HUES48 (cell line): ENCODE measurements around the gene NR2C2.

Experiments
- H3K27ac ChIP-seq: one replicate; pipeline ENCODE4 v1.7.0; 2013; ENCODE audit warnings: low read depth, low read length, inconsistent platforms
- H3K27me3 ChIP-seq: 2 replicates; pipeline ENCODE4 v1.6.1; 2013; ENCODE audit warnings: mild to moderate bottlenecking, low read length; ENCODE audit not compliant: control insufficient read depth, insufficient read depth
- H3K36me3 ChIP-seq: 2 replicates; pipeline ENCODE4 v1.6.1; 2013; ENCODE audit warnings: low read length; ENCODE audit not compliant: control insufficient read depth, insufficient read depth
- H3K4me1 ChIP-seq: 2 replicates; pipeline ENCODE4 v1.6.1; 2013; ENCODE audit warnings: mild to moderate bottlenecking, low read length; ENCODE audit not compliant: control insufficient read depth, insufficient read depth
- H3K4me3 ChIP-seq: 2 replicates; pipeline ENCODE4 v1.5.1; 2013; ENCODE audit warnings: mild to moderate bottlenecking, low read depth, low read length
- H3K9ac ChIP-seq: 2 replicates; pipeline ENCODE4 v1.6.1; 2013; ENCODE audit warnings: mild to moderate bottlenecking, low read depth, low read length, moderate library complexity
- H3K9me3 ChIP-seq: 2 replicates; pipeline ENCODE4 v1.6.1; 2013; ENCODE audit warnings: low read length; ENCODE audit not compliant: control insufficient read depth, insufficient read depth

Gene NR2C2

GRCh38 chr3:14943042-14943441 lies 4.3 kb upstream of the NR2C2 start:
- H3K27me3 ChIP-seq, result no peaks in the 10 kb centered on the region
- no peaks in the 10 kb centered on the region for H3K9me3 ChIP-seq
- no peak overlapping the region for H3K9ac ChIP-seq
- 0 out of 2 replicates have a peak, but pooled peaks cover 3% of the 10 kb centered on the region for H3K4me1 ChIP-seq
- no peak overlapping the region for H3K27ac ChIP-seq
- H3K36me3 ChIP-seq, result peaks cover 28% of the 10 kb centered on the region
- H3K4me3 ChIP-seq, result no peak overlapping the region

- Histone ChIP-seq H3K36me3 (peaks cover 43% of the 10 kb centered on the region), H3K9ac (peak overlapping the region; percentile 94), H3K4me1 (peaks cover 11% of the 10 kb centered on the region), H3K4me3 (peak overlapping the region; percentile 97), H3K27ac (no peak overlapping the region), H3K27me3 (no peaks in the 10 kb centered on the region), H3K9me3 (no peaks in the 10 kb centered on the region)
Measured at GRCh38 chr3:14946236-14946635, 1.1 kb upstream of the NR2C2 start.

- H3K36me3 ChIP-seq, result peaks cover 43% of the 10 kb centered on the region
- H3K4me3 ChIP-seq, result peak overlapping the region; percentile 97
- H3K27me3 ChIP-seq, result no peaks in the 10 kb centered on the region
- H3K27ac ChIP-seq, result peak overlapping the region; percentile 100
- peak overlapping the region; percentile 94 for H3K9ac ChIP-seq
- H3K9me3 ChIP-seq, result no peaks in the 10 kb centered on the region
- peaks cover 11% of the 10 kb centered on the region for H3K4me1 ChIP-seq
Measured at GRCh38 chr3:14946739-14947099, 664 bp upstream of the NR2C2 start.

GRCh38 chr3:14947886-14948608 lies 664 bp downstream of the NR2C2 start:
- H3K9me3 ChIP-seq, result no peaks in the 10 kb centered on the region
- peak overlapping the region; percentile 97 for H3K4me3 ChIP-seq
- peaks cover 16% of the 10 kb centered on the region for H3K4me1 ChIP-seq
- H3K27ac ChIP-seq, result peak overlapping the region; percentile 100
- H3K27me3 ChIP-seq, result no peaks in the 10 kb centered on the region
- H3K9ac ChIP-seq, result peak overlapping the region; percentile 95
- H3K36me3 ChIP-seq, result peaks cover 43% of the 10 kb centered on the region

GRCh38 chr3:14948609-14949038 lies 1.2 kb downstream of the NR2C2 start:
- Histone ChIP-seq H3K4me3 (peak overlapping the region; percentile 97), H3K27ac (peak overlapping the region; percentile 94), H3K9me3 (no peaks in the 10 kb centered on the region), H3K27me3 (no peaks in the 10 kb centered on the region), H3K4me1 (peaks cover 16% of the 10 kb centered on the region), H3K9ac (peak overlapping the region; percentile 95), H3K36me3 (peaks cover 38% of the 10 kb centered on the region)

- Histone ChIP-seq H3K36me3 (peaks cover 34% of the 10 kb centered on the region), H3K4me3 (peak overlapping the region; percentile 97), H3K9ac (peak overlapping the region; percentile 95), H3K27ac (peak overlapping the region; percentile 94), H3K4me1 (peaks cover 16% of the 10 kb centered on the region), H3K27me3 (no peaks in the 10 kb centered on the region), H3K9me3 (no peaks in the 10 kb centered on the region)
Measured at GRCh38 chr3:14949126-14949525, 1.7 kb downstream of the NR2C2 start.

GRCh38 chr3:14950274-14950673 lies 2.9 kb downstream of the NR2C2 start:
- H3K9me3 ChIP-seq, result no peaks in the 10 kb centered on the region
- peaks cover 23% of the 10 kb centered on the region for H3K36me3 ChIP-seq
- H3K27ac ChIP-seq, result no peak overlapping the region
- no peak overlapping the region for H3K4me3 ChIP-seq
- H3K4me1 ChIP-seq, result peaks cover 16% of the 10 kb centered on the region
- no peaks in the 10 kb centered on the region for H3K27me3 ChIP-seq
- no peak overlapping the region for H3K9ac ChIP-seq

- H3K4me1 ChIP-seq, result peaks cover 13% of the 10 kb centered on the region
- H3K27ac ChIP-seq, result no peak overlapping the region
- no peaks in the 10 kb centered on the region for H3K9me3 ChIP-seq
- peaks cover 13% of the 10 kb centered on the region for H3K36me3 ChIP-seq
- H3K4me3 ChIP-seq, result no peak overlapping the region
- H3K9ac ChIP-seq, result no peak overlapping the region
- H3K27me3 ChIP-seq, result no peaks in the 10 kb centered on the region
Measured at GRCh38 chr3:14957153-14957552, 9.8 kb downstream of the NR2C2 start.

- no peaks in the 10 kb centered on the region for H3K9me3 ChIP-seq
- H3K27me3 ChIP-seq, result no peaks in the 10 kb centered on the region
- no peak overlapping the region for H3K4me3 ChIP-seq
- H3K27ac ChIP-seq, result no peak overlapping the region
- H3K4me1 ChIP-seq, result peaks cover 9% of the 10 kb centered on the region
- peaks cover 17% of the 10 kb centered on the region for H3K36me3 ChIP-seq
- no peak overlapping the region for H3K9ac ChIP-seq
Measured at GRCh38 chr3:14957925-14958324, 10.5 kb downstream of the NR2C2 start.

- Histone ChIP-seq H3K36me3 (peaks cover 20% of the 10 kb centered on the region), H3K9ac (no peak overlapping the region), H3K4me3 (no peak overlapping the region), H3K27ac (no peak overlapping the region), H3K4me1 (peaks cover 8% of the 10 kb centered on the region), H3K9me3 (no peaks in the 10 kb centered on the region), H3K27me3 (no peaks in the 10 kb centered on the region)
Measured at GRCh38 chr3:14959359-14959943, 12.1 kb downstream of the NR2C2 start.

- Histone ChIP-seq H3K36me3 (peaks cover 36% of the 10 kb centered on the region), H3K4me3 (no peak overlapping the region), H3K27ac (no peak overlapping the region), H3K9me3 (no peaks in the 10 kb centered on the region), H3K27me3 (no peaks in the 10 kb centered on the region), H3K4me1 (no peaks in the 10 kb centered on the region), H3K9ac (no peak overlapping the region)
Measured at GRCh38 chr3:14962762-14963161, 15.4 kb downstream of the NR2C2 start.
